Activated naive CD8-positive, alpha-beta T cell (primary cell): ENCODE measurements around the gene CRYGN.

Experiments
- H3K27ac Mint-ChIP-seq: one replicate; pipeline ENCODE4 v1.8.0; 2021; ENCODE audit warnings: mixed read lengths
- H3K27me3 Mint-ChIP-seq: one replicate; pipeline ENCODE4 v1.8.0; 2021; ENCODE audit warnings: mixed read lengths
- H3K36me3 Mint-ChIP-seq: one replicate; pipeline ENCODE4 v1.8.0; 2021; ENCODE audit warnings: mixed read lengths
- H3K4me1 Mint-ChIP-seq: one replicate; pipeline ENCODE4 v1.8.0; 2021; ENCODE audit warnings: low read depth, mixed read lengths
- H3K4me3 Mint-ChIP-seq: one replicate; pipeline ENCODE4 v1.8.0; 2021; ENCODE audit warnings: mild to moderate bottlenecking, mixed read lengths
- H3K9me3 Mint-ChIP-seq: one replicate; pipeline ENCODE4 v1.8.0; 2021; ENCODE audit warnings: low read depth, mixed read lengths

Gene CRYGN

DNA sequence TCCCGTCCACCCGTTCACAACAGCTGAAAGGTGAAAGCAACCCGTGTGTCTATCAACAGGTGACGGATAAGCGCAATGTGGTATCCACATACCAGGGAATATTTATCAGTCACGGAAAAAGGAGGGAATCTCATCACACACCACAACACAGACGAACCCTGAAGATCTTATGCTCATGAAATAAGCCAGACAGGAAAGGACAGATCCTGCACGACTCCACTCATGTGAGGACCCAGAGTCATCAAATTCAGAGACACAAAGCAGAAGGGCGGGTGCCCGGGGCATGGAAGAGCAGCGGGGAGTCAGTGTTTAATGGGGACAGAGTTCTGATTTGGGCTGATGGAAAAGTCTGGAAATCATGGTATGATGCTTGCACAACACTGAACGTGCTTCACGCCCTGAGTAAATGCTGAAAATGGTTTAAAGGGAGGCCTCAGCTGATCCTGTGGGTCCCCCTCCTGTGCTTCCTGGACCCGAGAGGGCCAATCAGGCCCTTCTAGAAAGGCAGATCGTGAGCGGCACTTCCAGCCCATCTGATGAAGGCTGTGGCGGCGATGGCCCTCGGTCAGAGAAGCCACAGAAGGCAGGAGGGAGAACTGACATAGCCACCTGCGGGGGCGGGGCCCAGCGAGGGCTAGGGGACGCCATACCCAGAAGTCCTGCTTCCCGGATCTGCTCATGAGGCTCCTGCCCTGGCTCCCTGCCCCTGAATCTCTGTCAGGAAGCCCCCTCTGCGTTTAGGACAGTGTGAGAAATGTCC, 49.2 kb downstream of the CRYGN start:
- H3K4me3 Mint-ChIP-seq: no peak overlapping the region
- H3K36me3 Mint-ChIP-seq: no peaks in the 10 kb centered on the region
- peaks cover 4% of the 10 kb centered on the region for H3K4me1 Mint-ChIP-seq
- no peaks in the 10 kb centered on the region for H3K9me3 Mint-ChIP-seq
- H3K27ac Mint-ChIP-seq: no peak overlapping the region
- H3K27me3 Mint-ChIP-seq: no peaks in the 10 kb centered on the region

DNA sequence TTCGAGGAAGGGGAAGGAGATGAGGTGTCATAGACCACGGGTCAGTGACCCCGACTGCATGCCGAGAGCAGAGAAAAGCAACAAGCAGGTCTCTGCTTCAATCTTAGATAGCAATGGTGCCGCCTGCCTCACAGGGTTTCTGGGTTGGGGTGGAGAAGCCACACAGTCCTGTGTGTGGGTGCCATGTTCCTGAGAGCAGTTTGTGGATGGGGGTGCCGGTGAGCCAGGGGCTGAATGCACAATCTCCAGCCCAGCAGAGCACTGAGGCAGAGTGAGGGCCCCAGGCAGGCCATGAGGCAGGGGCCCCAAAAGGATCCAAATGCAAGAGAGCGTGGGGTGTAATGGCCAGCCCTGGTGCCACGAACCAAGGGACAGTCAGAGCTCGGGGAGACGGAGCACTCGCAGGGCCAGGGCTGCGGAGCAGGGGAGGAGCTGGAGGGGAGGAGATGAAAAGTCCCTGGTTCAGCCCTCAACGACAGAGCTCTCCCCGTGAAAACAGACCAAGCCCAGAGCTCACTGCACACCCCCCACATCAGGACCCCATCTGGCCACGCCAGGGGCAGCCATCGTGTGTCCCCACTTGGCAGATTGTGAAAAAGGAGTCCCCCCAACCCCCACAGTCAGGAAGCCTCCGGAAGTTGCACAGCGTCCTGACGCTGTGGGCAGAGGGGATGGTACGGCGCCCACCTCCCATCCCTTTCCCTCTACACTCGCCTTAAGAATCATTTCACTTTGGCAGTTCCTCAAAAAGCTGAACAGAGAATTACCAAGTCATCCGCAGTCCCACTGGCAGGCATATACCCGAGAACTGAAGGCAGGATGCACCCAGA, 50.0 kb downstream of the CRYGN start:
- H3K27me3 Mint-ChIP-seq: no peaks in the 10 kb centered on the region
- H3K9me3 Mint-ChIP-seq: no peaks in the 10 kb centered on the region
- H3K4me1 Mint-ChIP-seq: peaks cover 4% of the 10 kb centered on the region
- no peak overlapping the region for H3K27ac Mint-ChIP-seq
- H3K4me3 Mint-ChIP-seq: no peak overlapping the region
- no peaks in the 10 kb centered on the region for H3K36me3 Mint-ChIP-seq

DNA sequence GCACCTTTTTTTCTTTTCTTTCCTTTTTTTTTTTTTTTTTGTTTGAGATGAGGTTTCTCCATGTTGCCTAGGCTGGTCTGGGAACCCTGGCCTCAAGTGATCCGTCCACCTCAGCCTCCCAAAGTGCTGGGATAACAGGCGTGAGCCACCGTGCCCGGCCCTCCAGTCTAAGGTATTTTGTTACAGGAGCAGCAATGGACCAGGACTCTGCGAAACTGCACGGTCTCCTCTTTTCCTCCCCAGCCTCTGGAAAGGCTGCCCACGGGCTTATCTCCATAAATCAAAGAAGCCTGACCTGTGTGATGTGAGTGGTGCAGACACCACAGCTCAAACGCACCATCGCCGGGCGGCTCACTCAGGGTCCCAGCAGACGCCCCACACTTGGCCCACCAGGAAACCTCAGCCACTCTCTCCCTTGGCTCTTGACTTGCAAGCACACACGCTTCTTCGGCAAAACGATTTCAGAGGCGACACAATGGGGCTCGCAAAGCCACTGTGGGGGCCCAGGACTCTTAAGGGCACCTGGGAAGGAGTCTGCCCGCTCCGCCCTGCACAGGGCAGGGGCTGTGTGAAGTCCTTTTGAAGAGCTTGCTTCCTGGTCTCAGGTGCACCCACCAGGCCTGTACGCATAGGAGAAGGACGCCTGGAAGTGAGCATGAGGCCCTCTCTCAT, 50.7 kb downstream of the CRYGN start:
- peaks cover 4% of the 10 kb centered on the region for H3K4me1 Mint-ChIP-seq
- H3K9me3 Mint-ChIP-seq: no peaks in the 10 kb centered on the region
- H3K27me3 Mint-ChIP-seq: no peaks in the 10 kb centered on the region
- H3K27ac Mint-ChIP-seq: no peak overlapping the region
- no peaks in the 10 kb centered on the region for H3K36me3 Mint-ChIP-seq
- H3K4me3 Mint-ChIP-seq: no peak overlapping the region

DNA sequence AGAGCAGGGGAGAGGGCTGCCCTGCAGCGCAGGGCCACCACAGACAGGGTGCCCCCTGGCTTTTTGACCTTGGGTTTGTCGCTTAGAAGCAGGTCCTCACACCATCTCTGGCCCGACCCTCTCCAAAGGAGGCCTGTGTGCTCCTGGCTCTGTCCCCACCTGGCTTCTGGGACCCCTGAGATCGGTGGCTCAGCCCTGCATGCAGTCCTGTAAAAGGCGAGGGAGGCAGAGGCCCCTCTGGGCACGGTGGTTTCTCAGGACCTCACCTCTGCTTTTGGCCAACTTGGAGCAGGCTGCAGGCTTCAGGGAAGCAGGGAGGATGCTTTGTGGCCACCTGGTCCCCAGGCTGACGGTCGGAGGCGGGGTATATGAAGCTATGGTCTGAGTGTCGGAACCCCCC, 51.5 kb downstream of the CRYGN start:
- H3K36me3 Mint-ChIP-seq: no peaks in the 10 kb centered on the region
- no peak overlapping the region for H3K27ac Mint-ChIP-seq
- H3K4me3 Mint-ChIP-seq: no peak overlapping the region
- no peaks in the 10 kb centered on the region for H3K9me3 Mint-ChIP-seq
- no peaks in the 10 kb centered on the region for H3K27me3 Mint-ChIP-seq
- peaks cover 4% of the 10 kb centered on the region for H3K4me1 Mint-ChIP-seq

DNA sequence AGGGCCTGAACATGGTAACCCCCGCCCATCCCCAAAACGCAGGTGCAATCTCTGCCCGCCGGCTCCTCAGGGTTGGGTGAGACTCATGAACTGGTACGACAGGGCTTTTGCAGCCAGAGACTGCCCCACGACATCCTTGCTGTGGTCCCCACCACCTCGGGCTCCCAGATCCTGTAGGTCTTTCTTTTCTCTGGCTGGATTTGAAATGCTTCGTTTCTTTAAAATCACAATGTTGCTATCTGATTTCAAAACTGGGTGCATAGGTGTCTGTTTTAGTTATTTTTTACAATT, 52.0 kb downstream of the CRYGN start:
- Mint-ChIP-seq H3K27me3 (no peaks in the 10 kb centered on the region), H3K36me3 (no peaks in the 10 kb centered on the region), H3K4me1 (peaks cover 4% of the 10 kb centered on the region), H3K4me3 (no peak overlapping the region), H3K9me3 (no peaks in the 10 kb centered on the region), H3K27ac (no peak overlapping the region)

DNA sequence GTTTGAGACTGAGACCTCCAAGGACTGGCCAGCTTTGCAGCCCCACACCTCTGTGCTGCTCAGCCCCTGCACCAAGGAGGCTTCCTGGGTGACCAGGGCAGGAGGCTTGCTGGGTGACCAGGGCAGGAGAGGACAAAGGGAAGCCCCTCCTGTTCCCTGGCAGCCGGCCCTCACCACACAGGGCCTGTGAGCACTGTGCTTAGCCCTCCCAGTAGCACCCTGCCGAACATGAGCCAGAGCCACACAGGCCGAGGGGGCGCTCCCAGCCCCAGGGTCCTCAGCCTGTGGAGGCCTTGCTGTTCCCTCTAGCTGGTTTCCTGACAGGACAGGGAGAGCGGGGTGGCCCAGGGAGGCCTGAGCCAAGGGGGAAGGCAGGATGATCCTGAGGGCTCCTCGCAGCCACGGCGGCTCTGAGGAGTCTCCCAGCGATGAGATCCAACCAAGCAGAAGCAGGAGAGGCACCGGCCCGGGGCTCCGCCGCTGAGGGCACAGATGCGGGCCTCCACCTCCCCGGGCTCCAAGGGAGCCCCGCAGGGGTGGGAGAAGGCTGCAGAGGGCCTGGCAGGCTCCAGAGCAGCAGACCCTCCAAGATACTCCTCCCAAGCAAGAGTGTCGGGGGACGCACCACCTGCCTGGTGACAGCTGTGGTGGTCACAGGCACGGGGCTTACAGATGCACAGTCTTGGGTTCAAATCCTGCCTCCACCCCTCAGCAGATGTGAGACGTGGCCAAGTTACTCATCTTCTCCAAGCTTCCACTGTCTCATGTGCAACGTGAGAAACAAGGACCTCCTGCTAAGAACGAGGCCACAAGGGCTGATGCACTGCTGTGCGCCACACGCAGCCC, 52.6 kb downstream of the CRYGN start:
- Mint-ChIP-seq H3K36me3 (no peaks in the 10 kb centered on the region), H3K27ac (no peak overlapping the region), H3K27me3 (peaks cover 1% of the 10 kb centered on the region), H3K4me3 (no peak overlapping the region), H3K4me1 (peaks cover 6% of the 10 kb centered on the region), H3K9me3 (no peaks in the 10 kb centered on the region)

DNA sequence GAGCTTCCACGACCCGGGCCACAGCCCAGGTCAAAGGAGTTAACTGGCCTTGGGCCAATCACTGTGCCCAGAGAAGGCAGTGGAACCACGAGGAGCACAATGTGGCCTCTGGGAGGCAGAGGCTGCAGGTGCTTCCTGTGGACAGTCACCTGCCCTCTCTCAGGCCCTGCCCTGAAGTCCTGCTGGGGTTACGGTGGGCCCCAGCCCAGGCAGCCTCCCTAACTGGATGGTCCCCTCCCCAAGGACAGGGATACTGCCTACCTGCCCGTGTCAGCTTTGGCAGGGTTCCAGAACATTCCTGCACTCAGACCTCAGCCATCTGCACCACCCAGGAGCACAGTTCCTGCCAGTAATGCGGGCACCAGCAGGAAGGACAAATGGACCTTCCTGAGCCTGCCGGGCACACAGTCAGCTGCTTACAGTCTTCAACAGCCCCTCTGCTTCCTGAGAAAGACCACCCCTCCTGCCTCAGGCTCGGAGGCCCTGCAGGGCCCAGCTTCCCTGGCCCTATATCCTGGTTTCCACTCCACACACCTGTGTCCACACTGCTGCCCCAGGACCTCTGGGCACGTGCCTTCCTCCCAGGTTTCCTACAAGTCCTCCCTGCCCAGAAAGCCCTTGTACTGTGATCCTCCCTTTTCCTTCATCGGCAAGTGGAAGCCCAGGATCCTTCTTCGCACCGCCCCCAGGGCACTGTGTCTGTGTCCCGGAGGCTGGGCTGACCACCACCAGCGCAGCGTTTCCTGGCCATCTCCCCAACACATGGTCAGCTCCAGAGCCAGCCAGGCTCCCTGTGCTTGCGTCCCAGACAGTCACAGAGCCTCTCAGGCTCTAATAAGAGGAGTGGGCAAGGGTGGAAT, 53.4 kb downstream of the CRYGN start:
- peaks cover 10% of the 10 kb centered on the region for H3K4me1 Mint-ChIP-seq
- H3K36me3 Mint-ChIP-seq: no peaks in the 10 kb centered on the region
- H3K27me3 Mint-ChIP-seq: peaks cover 1% of the 10 kb centered on the region
- no peak overlapping the region for H3K4me3 Mint-ChIP-seq
- H3K9me3 Mint-ChIP-seq: no peaks in the 10 kb centered on the region
- H3K27ac Mint-ChIP-seq: no peak overlapping the region

DNA sequence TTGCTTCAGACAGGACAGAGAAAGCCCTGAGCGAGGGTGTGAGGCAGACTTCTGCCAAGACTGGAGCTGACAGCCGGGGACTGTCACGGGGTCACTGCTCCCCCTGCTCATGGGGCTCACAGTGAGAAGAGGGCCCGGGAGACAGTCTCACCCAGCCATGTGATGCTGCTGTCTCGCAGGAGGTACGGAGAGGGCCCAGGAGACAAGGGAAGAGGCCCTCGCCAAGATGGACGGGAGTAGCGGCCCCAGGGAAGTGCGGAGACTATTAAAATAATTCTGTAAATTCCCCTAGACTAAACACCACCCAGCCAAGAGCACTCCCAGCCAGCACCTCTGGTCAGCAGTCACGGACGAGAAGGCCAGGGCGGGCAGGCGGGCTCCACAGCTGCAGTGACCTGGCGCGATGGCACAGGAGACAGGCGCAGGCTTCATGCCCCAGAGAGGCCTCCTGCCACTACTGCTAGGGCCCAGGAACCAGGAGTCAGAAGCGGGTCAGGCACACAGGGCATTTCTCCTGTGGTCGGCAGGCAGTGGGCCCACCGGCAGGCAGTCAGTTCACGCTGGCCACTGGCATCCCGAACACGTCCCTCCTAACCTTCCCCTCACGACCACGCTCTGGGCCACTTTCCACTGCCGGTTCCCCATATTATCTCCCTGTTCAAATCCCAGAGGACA, 54.2 kb downstream of the CRYGN start:
- no peaks in the 10 kb centered on the region for H3K9me3 Mint-ChIP-seq
- no peaks in the 10 kb centered on the region for H3K36me3 Mint-ChIP-seq
- peaks cover 13% of the 10 kb centered on the region for H3K4me1 Mint-ChIP-seq
- H3K27ac Mint-ChIP-seq: no peak overlapping the region
- H3K4me3 Mint-ChIP-seq: no peak overlapping the region
- peaks cover 1% of the 10 kb centered on the region for H3K27me3 Mint-ChIP-seq

DNA sequence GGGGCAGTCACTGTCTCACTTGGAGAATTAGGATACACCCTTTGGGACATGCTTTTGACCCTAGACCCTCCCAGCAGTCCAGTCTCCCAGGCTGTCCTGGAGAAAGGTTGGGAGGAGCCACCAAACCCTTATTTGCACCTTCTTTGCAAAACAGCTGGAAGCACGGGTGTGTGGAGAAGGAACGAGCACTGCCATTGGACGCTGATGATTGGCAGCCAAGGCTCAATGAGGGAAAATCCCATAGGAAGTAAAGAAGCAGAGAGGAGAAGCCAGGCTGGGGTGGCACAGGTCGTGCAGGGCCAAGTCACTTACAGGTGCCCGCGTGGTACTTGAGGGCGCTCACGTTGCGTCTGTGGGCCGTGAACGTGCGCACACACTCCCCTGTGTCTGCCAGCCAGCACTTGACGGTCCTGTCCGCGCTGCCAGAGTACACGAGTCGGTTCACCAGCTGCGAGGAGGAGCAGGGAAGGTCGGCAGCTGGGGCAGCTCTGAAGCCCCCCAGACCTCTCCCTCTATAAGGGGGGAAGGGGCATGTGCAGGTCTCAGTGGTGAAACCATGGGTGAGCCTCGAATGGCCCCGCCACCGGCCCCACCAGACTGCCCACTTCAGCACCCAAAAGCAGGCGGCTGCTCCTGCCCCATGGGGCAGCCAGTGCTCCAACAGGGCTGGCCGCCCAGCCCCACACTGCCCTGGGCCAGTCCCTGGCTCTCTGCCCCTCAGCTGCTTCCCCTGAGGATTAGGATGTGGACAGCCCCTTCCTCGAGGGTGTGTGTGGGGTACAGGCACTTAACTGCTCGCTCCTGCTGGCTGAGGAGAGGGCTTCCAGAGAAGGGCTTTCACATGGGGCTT, 54.9 kb downstream of the CRYGN start:
- peaks cover 9% of the 10 kb centered on the region for H3K4me1 Mint-ChIP-seq
- peaks cover 1% of the 10 kb centered on the region for H3K27me3 Mint-ChIP-seq
- no peaks in the 10 kb centered on the region for H3K36me3 Mint-ChIP-seq
- H3K4me3 Mint-ChIP-seq: no peak overlapping the region
- H3K27ac Mint-ChIP-seq: no peak overlapping the region
- H3K9me3 Mint-ChIP-seq: no peaks in the 10 kb centered on the region

DNA sequence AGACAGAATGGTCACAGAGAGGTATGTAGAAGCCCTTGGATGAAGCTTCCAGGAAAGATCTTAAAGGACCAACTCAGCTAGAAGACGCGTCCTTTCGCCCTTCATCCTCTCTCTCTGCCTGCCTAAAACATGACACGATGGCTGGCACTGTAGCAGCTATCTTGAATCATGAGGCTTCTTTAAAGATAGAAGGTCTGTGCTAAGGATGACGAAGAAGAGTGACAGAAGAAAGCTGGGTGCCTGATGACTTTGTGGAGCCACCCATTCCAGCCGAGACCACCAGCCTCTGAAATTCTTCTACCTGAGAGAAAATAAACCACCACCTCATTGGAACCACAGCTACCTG, 55.6 kb downstream of the CRYGN start:
- peaks cover 1% of the 10 kb centered on the region for H3K27me3 Mint-ChIP-seq
- H3K9me3 Mint-ChIP-seq: no peaks in the 10 kb centered on the region
- no peaks in the 10 kb centered on the region for H3K36me3 Mint-ChIP-seq
- H3K27ac Mint-ChIP-seq: no peak overlapping the region
- peaks cover 9% of the 10 kb centered on the region for H3K4me1 Mint-ChIP-seq
- H3K4me3 Mint-ChIP-seq: no peak overlapping the region

DNA sequence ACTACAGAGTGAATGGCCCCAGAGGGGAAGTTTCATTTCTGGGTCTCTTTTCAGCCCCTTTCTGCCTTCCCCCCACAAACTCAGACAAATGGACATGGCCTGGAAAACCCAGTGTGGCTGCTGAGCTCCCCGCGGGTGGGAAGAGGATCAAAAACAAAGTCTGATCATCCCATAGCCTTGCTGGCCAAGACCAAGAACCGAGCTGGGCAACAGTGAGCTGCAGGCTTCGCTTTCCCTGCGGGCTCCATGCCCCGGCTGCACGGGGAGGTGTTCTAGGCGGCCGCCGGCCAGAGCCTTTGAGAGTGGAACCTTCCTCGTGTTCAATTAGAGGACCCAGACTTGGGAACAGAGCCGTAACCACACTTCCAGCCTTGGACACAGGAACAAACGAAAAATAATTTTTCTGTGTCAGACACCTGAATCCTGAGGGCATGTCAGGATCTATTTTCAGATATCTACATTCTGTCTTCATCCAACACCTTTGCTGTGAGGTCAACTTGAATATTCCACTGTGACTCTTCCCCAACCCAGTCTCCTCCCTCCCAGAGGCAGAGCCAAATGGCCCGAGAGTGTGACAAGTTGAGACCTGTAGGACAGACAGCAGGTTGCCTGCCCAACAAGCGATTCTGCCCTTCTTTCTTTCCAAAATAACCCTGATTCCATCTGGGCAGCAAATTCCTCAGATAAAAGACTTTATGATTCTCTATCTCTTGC, 56.1 kb downstream of the CRYGN start:
- H3K27ac Mint-ChIP-seq: no peak overlapping the region
- H3K4me1 Mint-ChIP-seq: peaks cover 9% of the 10 kb centered on the region
- H3K9me3 Mint-ChIP-seq: no peaks in the 10 kb centered on the region
- H3K4me3 Mint-ChIP-seq: no peak overlapping the region
- no peaks in the 10 kb centered on the region for H3K36me3 Mint-ChIP-seq
- H3K27me3 Mint-ChIP-seq: peaks cover 1% of the 10 kb centered on the region

DNA sequence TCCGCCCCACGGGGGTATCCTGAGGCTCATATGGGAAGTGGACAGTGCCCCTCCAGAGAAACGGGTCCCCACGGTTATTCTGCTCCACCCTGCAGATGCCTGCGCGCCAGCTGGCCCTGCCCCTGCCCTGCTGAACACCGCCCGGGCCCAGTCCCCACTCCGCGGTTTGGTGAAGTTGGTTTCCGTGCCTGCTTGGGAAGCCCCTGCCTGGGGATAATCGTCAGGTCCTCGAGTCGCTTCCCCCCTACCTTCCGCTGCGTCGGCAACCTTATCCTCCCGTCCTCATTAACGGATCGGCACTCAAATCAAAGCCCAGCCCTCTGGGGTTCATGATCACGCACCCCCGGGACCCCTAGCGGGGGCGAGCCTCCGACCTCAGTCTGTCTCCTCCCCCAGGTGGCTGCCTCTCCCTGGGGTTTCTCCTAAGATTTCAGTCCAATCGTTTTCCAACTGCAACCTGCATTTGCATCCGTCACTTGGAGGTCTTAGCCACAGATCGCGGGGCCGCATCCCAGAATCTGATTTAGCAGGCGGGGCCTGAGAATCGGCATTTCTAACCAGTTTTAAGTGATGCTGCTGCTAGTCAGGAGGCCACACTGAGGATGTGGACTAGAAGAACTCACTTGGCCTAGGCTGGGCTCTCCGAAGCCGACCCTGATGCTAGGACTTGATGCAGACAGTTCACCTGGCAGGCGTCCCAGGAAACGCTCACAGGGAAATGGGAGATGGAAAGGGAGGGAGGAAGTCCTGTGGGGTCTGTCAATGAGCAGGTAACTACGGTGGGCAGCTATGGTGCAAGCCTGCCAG, 57.7 kb downstream of the CRYGN start:
- Mint-ChIP-seq H3K27me3 (peaks cover 1% of the 10 kb centered on the region), H3K4me1 (peaks cover 9% of the 10 kb centered on the region), H3K36me3 (no peaks in the 10 kb centered on the region), H3K4me3 (peak overlapping the region; percentile 77), H3K9me3 (no peaks in the 10 kb centered on the region), H3K27ac (peak overlapping the region; percentile 54)
